ENCODE measurements around the gene RAD51B.

Gene RAD51B

GRCh38 chr14:68569970-68570409 is 750.4 kb downstream of the RAD51B start:
- H3K27ac Mint-ChIP-seq, result no peak overlapping the region
- H3K4me1 Mint-ChIP-seq (ENCODE audit: low read depth), result peaks cover 5% of the 10 kb centered on the region
- no peak overlapping the region for H3K4me3 Mint-ChIP-seq
- peaks cover 3% of the 10 kb centered on the region for H3K9me3 Mint-ChIP-seq
- no peaks in the 10 kb centered on the region for H3K27me3 Mint-ChIP-seq (ENCODE audit: low read depth)
- H3K36me3 Mint-ChIP-seq (ENCODE audit: low read depth), result peaks cover 3% of the 10 kb centered on the region

- Mint-ChIP-seq H3K27ac (no peak overlapping the region), H3K36me3 (ENCODE audit: low read depth) (peaks cover 3% of the 10 kb centered on the region), H3K9me3 (peaks cover 3% of the 10 kb centered on the region), H3K27me3 (ENCODE audit: low read depth) (no peaks in the 10 kb centered on the region), H3K4me1 (ENCODE audit: low read depth) (no peaks in the 10 kb centered on the region), H3K4me3 (no peak overlapping the region)
These were observed 751.6 kb downstream of the RAD51B start for GRCh38 chr14:68571114-68571591.

GRCh38 chr14:68571928-68572525 is 752.4 kb downstream of the RAD51B start:
- no peaks in the 10 kb centered on the region for H3K4me1 Mint-ChIP-seq (ENCODE audit: low read depth)
- H3K27ac Mint-ChIP-seq, result no peak overlapping the region
- no peak overlapping the region for H3K4me3 Mint-ChIP-seq
- H3K27me3 Mint-ChIP-seq (ENCODE audit: low read depth), result no peaks in the 10 kb centered on the region
- H3K9me3 Mint-ChIP-seq, result peaks cover 3% of the 10 kb centered on the region
- H3K36me3 Mint-ChIP-seq (ENCODE audit: low read depth), result peaks cover 3% of the 10 kb centered on the region

- Mint-ChIP-seq H3K4me1 (ENCODE audit: low read depth) (no peaks in the 10 kb centered on the region), H3K9me3 (peaks cover 3% of the 10 kb centered on the region), H3K27ac (no peak overlapping the region), H3K4me3 (no peak overlapping the region), H3K27me3 (ENCODE audit: low read depth) (no peaks in the 10 kb centered on the region), H3K36me3 (ENCODE audit: low read depth) (peaks cover 3% of the 10 kb centered on the region)
These were observed 753.5 kb downstream of the RAD51B start for GRCh38 chr14:68573126-68573525.

GRCh38 chr14:68573722-68574121 is 754.1 kb downstream of the RAD51B start:
- Mint-ChIP-seq H3K4me1 (ENCODE audit: low read depth) (no peaks in the 10 kb centered on the region), H3K4me3 (no peak overlapping the region)

GRCh38 chr14:68574461-68574860 is 754.9 kb downstream of the RAD51B start:
- no peaks in the 10 kb centered on the region for H3K4me1 Mint-ChIP-seq (ENCODE audit: low read depth)
- no peak overlapping the region for H3K27ac Mint-ChIP-seq
- H3K27me3 Mint-ChIP-seq (ENCODE audit: low read depth), result no peaks in the 10 kb centered on the region
- H3K9me3 Mint-ChIP-seq, result no peaks in the 10 kb centered on the region
- no peaks in the 10 kb centered on the region for H3K36me3 Mint-ChIP-seq (ENCODE audit: low read depth)
- no peak overlapping the region for H3K4me3 Mint-ChIP-seq

More at GRCh38 chr14:68573722-68574121, 754.1 kb downstream of the RAD51B start:
- peaks cover 1% of the 10 kb centered on the region for H3K9me3 Mint-ChIP-seq
- H3K36me3 Mint-ChIP-seq (ENCODE audit: low read depth), result peaks cover 2% of the 10 kb centered on the region
- H3K27me3 Mint-ChIP-seq (ENCODE audit: low read depth), result no peaks in the 10 kb centered on the region
- no peak overlapping the region for H3K27ac Mint-ChIP-seq

GRCh38 chr14:68574906-68575305 is 755.3 kb downstream of the RAD51B start:
- H3K9me3 Mint-ChIP-seq, result no peaks in the 10 kb centered on the region
- H3K36me3 Mint-ChIP-seq (ENCODE audit: low read depth), result no peaks in the 10 kb centered on the region
- no peak overlapping the region for H3K27ac Mint-ChIP-seq
- no peaks in the 10 kb centered on the region for H3K27me3 Mint-ChIP-seq (ENCODE audit: low read depth)
- no peaks in the 10 kb centered on the region for H3K4me1 Mint-ChIP-seq (ENCODE audit: low read depth)
- no peak overlapping the region for H3K4me3 Mint-ChIP-seq

GRCh38 chr14:68575426-68575825 is 755.8 kb downstream of the RAD51B start:
- H3K4me3 Mint-ChIP-seq, result no peak overlapping the region
- no peaks in the 10 kb centered on the region for H3K36me3 Mint-ChIP-seq (ENCODE audit: low read depth)
- H3K27ac Mint-ChIP-seq, result no peak overlapping the region
- no peaks in the 10 kb centered on the region for H3K9me3 Mint-ChIP-seq
- H3K27me3 Mint-ChIP-seq (ENCODE audit: low read depth), result no peaks in the 10 kb centered on the region
- H3K4me1 Mint-ChIP-seq (ENCODE audit: low read depth), result no peaks in the 10 kb centered on the region

- Mint-ChIP-seq H3K4me1 (ENCODE audit: low read depth) (no peaks in the 10 kb centered on the region), H3K4me3 (no peak overlapping the region), H3K27ac (no peak overlapping the region), H3K9me3 (no peaks in the 10 kb centered on the region), H3K27me3 (ENCODE audit: low read depth) (no peaks in the 10 kb centered on the region), H3K36me3 (ENCODE audit: low read depth) (no peaks in the 10 kb centered on the region)
These were observed 756.5 kb downstream of the RAD51B start for GRCh38 chr14:68576031-68576430.

GRCh38 chr14:68576496-68577244 is 757.1 kb downstream of the RAD51B start:
- Mint-ChIP-seq H3K27ac (no peak overlapping the region), H3K4me1 (ENCODE audit: low read depth) (no peaks in the 10 kb centered on the region), H3K4me3 (no peak overlapping the region), H3K36me3 (ENCODE audit: low read depth) (no peaks in the 10 kb centered on the region), H3K27me3 (ENCODE audit: low read depth) (no peaks in the 10 kb centered on the region), H3K9me3 (no peaks in the 10 kb centered on the region)

GRCh38 chr14:68577802-68578541 is 758.4 kb downstream of the RAD51B start:
- H3K27ac Mint-ChIP-seq, result no peak overlapping the region
- peaks cover 4% of the 10 kb centered on the region for H3K9me3 Mint-ChIP-seq
- H3K4me3 Mint-ChIP-seq, result no peak overlapping the region
- H3K27me3 Mint-ChIP-seq (ENCODE audit: low read depth), result no peaks in the 10 kb centered on the region
- H3K36me3 Mint-ChIP-seq (ENCODE audit: low read depth), result peaks cover 5% of the 10 kb centered on the region
- H3K4me1 Mint-ChIP-seq (ENCODE audit: low read depth), result no peaks in the 10 kb centered on the region

GRCh38 chr14:68578597-68578996 is 759.0 kb downstream of the RAD51B start:
- Mint-ChIP-seq H3K4me3 (no peak overlapping the region), H3K4me1 (ENCODE audit: low read depth) (no peaks in the 10 kb centered on the region), H3K27ac (no peak overlapping the region), H3K27me3 (ENCODE audit: low read depth) (no peaks in the 10 kb centered on the region), H3K36me3 (ENCODE audit: low read depth) (peaks cover 5% of the 10 kb centered on the region), H3K9me3 (peaks cover 4% of the 10 kb centered on the region)

GRCh38 chr14:68580096-68580645 is 760.6 kb downstream of the RAD51B start:
- H3K4me1 Mint-ChIP-seq (ENCODE audit: low read depth), result no peaks in the 10 kb centered on the region
- H3K4me3 Mint-ChIP-seq, result no peak overlapping the region
- H3K27ac Mint-ChIP-seq, result no peak overlapping the region
- H3K36me3 Mint-ChIP-seq (ENCODE audit: low read depth), result peaks cover 5% of the 10 kb centered on the region
- H3K27me3 Mint-ChIP-seq (ENCODE audit: low read depth), result no peaks in the 10 kb centered on the region
- H3K9me3 Mint-ChIP-seq, result peaks cover 4% of the 10 kb centered on the region

GRCh38 chr14:68580671-68581070 is 761.1 kb downstream of the RAD51B start:
- Mint-ChIP-seq H3K27me3 (ENCODE audit: low read depth) (no peaks in the 10 kb centered on the region), H3K36me3 (ENCODE audit: low read depth) (peaks cover 5% of the 10 kb centered on the region), H3K27ac (no peak overlapping the region), H3K4me1 (ENCODE audit: low read depth) (no peaks in the 10 kb centered on the region), H3K9me3 (peaks cover 4% of the 10 kb centered on the region), H3K4me3 (no peak overlapping the region)

Data from T-helper 1 cell treated with Interleukin-12 subunit alpha and Interleukin-12 subunit beta and Interleukin-4 antibody, amounts not matched to agents 30 μg/mL and 1 μg/mL, for 36 hours (primary cell).